Effector memory CD8-positive, alpha-beta T cell (primary cell): ENCODE results near the gene RBM20.
"Not testable (repeated sequence)": the region's sequence is repeated elsewhere in the genome, so short reads cannot be mapped to it uniquely, and the experiment has no call there.

Experiments used
- ATAC-seq: fragments of 150-1000 bp; cut with Tn5 transposase; replicated peaks from 2 replicates; pipeline ENCODE4 v1.10.0; 2021; ENCODE audit warnings: mild to moderate bottlenecking, moderate library complexity
- DNase-seq, 3 experiments: peaks; one replicate each; pipeline ENCODE4 v3.0.0; 2021
- H3K27ac Mint-ChIP-seq, 2 donors: one replicate each; pipeline ENCODE4 v1.8.0; 2022; ENCODE audit warnings: mild to moderate bottlenecking in 2 of 2, mixed read lengths in 2 of 2, moderate library complexity in 2 of 2
- H3K27me3 Mint-ChIP-seq, 2 donors: one replicate each; pipeline ENCODE4 v1.8.0; 2022; ENCODE audit warnings: mixed read lengths in 2 of 2
- H3K36me3 Mint-ChIP-seq: one replicate; pipeline ENCODE4 v1.8.0; 2022; ENCODE audit warnings: mild to moderate bottlenecking, moderate library complexity, mixed read lengths; ENCODE audit not compliant: insufficient read depth
- H3K4me1 Mint-ChIP-seq, 2 donors: one replicate each; pipeline ENCODE4 v1.8.0; 2022; ENCODE audit warnings: low read depth in 2 of 2, mixed read lengths in 2 of 2
- H3K4me3 Mint-ChIP-seq, 2 donors: one replicate each; pipeline ENCODE4 v1.8.0; 2022; ENCODE audit warnings: mild to moderate bottlenecking in 2 of 2, mixed read lengths in 2 of 2, moderate library complexity in 2 of 2
- H3K9me3 Mint-ChIP-seq, 2 donors: one replicate each; pipeline ENCODE4 v1.8.0; 2022; ENCODE audit warnings: mixed read lengths in 2 of 2

Gene RBM20

DNA sequence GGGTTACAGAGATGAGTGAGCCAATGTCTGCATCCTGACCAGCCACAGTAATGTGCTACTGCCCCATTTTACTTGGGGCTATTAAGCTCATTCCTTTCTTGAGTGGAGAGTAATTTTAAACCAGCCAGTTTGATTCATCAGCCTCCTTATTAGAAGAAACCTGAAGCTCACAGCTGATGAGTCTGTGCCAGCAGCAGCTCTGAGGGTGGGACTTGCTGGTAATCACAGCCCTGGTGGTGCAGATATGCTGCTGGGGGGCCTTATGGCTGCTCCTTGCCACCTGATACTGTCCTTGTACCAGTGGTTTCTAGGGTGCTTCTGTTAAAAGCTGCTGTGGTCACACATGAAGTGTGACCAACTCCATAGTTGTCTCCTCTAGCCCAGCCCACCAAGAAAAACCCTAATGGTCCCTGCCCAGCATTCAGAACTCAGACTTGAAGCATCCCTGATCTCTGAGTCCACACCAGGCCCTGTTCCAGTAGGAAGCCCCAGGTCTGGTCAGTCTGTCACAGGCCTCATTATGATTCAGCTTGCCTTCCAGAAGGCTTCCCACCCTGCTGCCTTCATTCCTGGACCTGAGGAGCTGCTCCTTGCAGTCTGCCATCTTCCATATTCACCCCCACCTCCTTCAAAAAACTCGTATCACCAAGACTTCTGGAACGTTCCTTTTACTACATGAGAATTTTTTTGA lies 28.9 kb upstream of the RBM20 start:
- no peak for ATAC-seq
- Mint-ChIP-seq H3K4me1 (peaks cover 6 to 10% of the 10 kb centered on the region in 2 donors), H3K36me3 (no peaks in the 10 kb centered on the region), H3K9me3 (no peaks in the 10 kb centered on the region), H3K4me3 (no peak overlapping the region), H3K27ac (peak overlapping the region in 1 of 2 donors; percentile 64), H3K27me3 (peaks cover 0 to 7% of the 10 kb centered on the region in 2 donors)
- DNase-seq: no peak

DNA sequence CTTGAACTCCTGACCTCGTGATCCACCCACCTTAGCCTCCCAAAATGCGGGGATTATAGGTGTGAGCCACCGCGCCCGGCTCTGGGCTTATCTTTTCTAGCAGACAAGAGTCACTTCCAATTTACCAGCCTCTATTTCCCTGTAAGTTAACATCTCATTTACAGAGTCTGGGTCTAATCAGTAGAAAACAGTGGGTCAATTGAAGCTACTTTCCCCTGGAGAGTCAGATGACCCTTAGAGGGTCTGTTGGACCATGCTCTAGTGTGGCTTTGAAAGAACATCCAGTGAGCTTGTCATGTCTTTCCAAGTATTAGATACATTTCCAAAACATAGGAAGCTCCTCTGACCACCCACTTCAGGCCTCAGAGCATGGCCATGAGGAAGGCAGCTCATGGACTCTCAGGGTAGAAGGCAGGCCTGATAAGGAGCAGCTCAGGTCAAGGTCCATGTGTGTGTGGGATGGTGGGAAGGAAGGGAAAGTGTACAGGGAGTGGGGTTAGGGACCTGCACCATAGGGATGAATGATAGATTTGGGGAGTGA lies 27.6 kb upstream of the RBM20 start:
- Mint-ChIP-seq H3K4me3 (no peak overlapping the region), H3K4me1 (peaks cover 3 to 10% of the 10 kb centered on the region in 2 donors), H3K27me3 (peaks cover 0 to 7% of the 10 kb centered on the region in 2 donors), H3K27ac (no peak overlapping the region), H3K36me3 (no peaks in the 10 kb centered on the region), H3K9me3 (no peaks in the 10 kb centered on the region)
- ATAC-seq: no peak
- no peak for DNase-seq

DNA sequence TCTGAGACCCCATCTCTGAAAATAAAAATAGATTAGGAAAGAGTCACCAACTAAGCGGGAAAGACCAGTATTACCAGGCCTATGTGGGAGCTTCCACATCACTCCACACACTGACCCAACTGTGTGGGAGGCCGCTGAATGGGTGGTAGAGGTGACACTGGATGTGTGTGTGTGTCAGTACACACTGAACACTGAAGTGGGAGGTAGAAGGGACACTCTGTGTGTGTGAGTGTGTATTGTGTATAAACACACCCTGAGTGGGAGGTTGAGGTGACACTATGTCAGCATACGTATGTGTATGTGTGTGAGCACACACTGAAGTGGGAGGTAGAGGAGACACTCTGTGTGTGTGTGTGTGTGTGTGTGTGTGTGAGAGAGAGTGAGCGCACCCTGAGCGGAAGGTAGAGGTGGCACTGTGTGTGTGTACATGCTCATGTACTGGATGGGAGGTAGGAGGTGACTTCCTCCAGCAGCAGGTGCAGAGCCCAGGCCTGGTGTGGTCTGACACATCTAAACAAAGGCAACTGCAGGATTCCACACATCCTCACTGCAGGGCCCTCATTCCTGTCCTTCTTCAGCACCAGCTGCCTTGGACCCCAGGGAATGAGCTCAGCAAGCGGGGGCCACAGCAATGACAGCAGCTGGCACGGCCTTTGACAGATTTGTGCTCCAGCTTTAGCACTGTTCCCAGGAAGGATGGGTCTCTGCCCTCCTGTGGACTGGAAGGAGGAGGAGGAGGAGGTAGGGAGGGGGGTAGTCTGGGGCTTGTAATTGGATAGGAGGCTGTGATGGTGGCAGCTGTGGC lies 26.5 kb upstream of the RBM20 start:
- Mint-ChIP-seq H3K27me3 (peaks cover 0 to 7% of the 10 kb centered on the region in 2 donors), H3K9me3 (no peaks in the 10 kb centered on the region), H3K4me3 (no peak overlapping the region), H3K27ac (peak overlapping the region in 1 of 2 donors; percentile 23), H3K36me3 (no peaks in the 10 kb centered on the region), H3K4me1 (peaks cover 3 to 10% of the 10 kb centered on the region in 2 donors)
- DNase-seq (no peak), ATAC-seq (peak; percentile 35)

DNA sequence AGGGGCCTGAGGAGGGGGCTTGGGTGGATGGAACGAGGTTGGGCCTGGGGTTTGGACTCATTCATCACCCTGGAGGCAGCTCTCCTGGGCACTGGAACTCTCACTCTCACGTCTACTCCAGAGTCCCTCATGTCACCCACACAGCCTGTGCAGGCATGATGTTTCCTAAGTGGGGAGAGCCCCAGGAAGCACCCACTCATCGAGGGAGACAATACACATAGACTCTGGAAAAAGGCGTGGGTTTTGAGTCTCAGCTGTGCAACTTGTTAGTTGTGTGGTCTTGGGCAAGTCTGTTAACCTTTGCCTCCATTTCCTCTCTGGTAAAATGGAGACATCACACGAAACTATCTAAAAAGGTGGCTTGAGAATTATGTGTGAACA lies 25.9 kb upstream of the RBM20 start:
- H3K27me3 Mint-ChIP-seq: peaks cover 0 to 7% of the 10 kb centered on the region in 2 donors
- H3K4me1 Mint-ChIP-seq: peaks cover 3 to 10% of the 10 kb centered on the region in 2 donors
- no peaks in the 10 kb centered on the region for H3K9me3 Mint-ChIP-seq
- peak overlapping the region in 1 of 2 donors; percentile 23 for H3K27ac Mint-ChIP-seq
- no peak overlapping the region for H3K4me3 Mint-ChIP-seq
- H3K36me3 Mint-ChIP-seq: no peaks in the 10 kb centered on the region
- ATAC-seq (no peak), DNase-seq (no peak)

DNA sequence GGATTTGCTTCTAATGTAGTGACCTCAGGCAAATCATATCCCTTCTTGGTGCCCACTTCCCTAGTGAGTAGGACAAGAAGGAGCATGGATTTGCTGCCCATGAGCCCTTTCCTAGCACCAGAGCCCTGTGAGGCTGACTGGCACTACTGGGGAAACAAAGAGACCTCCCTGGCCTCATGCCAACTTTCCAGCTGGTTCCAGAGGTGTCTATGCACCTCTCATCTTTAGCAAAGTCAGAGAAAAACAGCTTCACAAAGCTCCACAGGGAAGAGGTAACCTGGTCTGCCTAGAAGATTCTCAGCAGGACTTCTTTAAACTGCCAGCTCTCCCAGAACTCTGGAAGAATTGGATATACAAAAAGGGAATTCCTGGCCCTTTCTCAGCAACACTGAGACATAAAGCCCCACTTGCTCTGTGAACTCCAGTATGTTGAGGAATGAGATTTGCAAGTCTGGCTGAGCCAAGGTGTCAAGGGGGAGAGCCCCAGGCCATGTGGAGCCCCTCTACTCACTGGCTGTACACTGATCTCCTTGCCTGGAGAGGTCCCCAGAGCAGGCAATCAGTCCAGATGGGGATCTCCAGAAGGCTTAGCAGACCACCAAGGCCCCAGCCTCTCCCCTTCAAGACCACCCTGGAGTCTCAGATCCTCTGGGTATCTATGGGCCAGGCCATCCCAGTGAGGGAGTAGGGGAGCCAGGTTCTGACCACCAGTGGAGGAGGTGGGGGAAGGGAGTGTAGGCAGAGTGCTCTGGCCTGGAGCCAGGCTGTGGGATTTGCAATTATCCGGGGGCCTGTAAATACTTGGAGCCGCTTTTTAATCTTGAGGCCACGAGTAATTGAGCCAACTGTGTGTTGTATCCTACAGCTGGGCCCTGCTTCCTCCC lies 24.4 kb upstream of the RBM20 start:
- ATAC-seq: no peak
- DNase-seq: no peak
- Mint-ChIP-seq H3K4me1 (peaks cover 3 to 10% of the 10 kb centered on the region in 2 donors), H3K27ac (no peak overlapping the region), H3K27me3 (no peaks in the 10 kb centered on the region), H3K4me3 (no peak overlapping the region), H3K36me3 (no peaks in the 10 kb centered on the region), H3K9me3 (no peaks in the 10 kb centered on the region)

DNA sequence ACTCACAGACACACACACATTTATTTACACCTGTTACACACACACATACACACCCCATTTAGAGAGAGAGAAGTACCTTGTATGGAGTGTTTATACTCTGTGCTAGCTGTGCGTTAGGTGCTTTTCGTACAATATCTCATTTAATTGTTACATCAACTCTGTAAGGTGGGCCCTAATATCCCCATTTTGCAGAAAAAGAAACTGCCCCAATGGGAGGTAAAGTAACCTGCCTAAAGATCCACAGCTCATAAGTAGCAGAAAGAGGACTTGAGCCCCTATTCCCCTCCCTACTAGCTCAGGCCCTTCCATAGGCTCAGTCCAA lies 23.8 kb upstream of the RBM20 start:
- Mint-ChIP-seq H3K27me3 (peaks cover 0 to 3% of the 10 kb centered on the region in 2 donors), H3K4me3 (no peak overlapping the region), H3K9me3 (no peaks in the 10 kb centered on the region), H3K36me3 (no peaks in the 10 kb centered on the region), H3K27ac (no peak overlapping the region), H3K4me1 (peaks cover 3 to 10% of the 10 kb centered on the region in 2 donors)
- ATAC-seq (no peak), DNase-seq (no peak)

DNA sequence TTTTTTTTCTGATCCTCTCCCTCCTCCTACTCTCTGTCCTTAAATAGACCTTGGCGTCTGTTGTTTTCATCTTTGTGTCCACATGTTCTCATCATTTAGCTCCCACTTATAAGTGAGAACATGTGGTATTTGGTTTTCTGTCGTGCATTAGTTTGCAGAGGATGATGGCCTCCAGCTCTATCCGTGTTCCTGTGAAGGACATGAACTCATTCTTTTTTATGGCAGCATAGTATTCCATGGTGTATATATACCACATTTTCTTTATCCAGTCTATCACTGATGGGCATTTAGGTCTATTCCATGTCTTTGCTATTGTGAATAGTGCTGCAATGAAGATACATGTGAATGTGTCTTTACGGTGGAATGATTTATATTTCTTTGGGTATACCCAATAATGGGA lies 20.8 kb upstream of the RBM20 start:
- H3K36me3 Mint-ChIP-seq, ATAC-seq, H3K9me3 Mint-ChIP-seq, H3K4me3 Mint-ChIP-seq, H3K27ac Mint-ChIP-seq, DNase-seq, H3K4me1 Mint-ChIP-seq: not testable (repeated sequence)
- peaks cover 0 to 21% of the 10 kb centered on the region in 2 donors for H3K27me3 Mint-ChIP-seq

DNA sequence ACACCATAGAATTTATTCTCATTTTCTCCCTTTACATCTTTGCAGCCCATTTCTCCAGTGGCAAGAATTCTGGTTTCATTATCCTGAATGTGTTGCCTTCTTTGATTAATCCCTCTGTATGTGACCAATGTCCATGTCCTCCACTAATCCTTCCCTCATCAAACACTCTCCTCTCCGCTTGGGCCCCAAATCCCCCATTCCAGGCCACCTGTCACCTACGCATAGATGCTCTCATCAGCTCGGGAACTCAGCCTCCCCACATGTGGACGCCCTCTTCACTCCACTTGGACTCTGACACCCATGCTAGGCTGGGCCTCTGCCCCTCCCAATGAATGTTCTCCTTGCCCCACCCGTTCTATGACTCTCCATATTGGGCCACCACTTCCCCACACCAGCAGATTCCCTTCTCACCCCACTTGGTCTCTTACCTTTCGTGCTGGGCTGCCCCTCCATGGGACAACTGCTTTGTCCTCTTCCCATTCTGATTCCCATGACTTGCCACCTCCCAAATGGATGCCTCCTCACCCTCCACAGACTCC lies 18.7 kb upstream of the RBM20 start:
- H3K9me3 Mint-ChIP-seq: no peaks in the 10 kb centered on the region
- no peak overlapping the region for H3K27ac Mint-ChIP-seq
- H3K36me3 Mint-ChIP-seq: no peaks in the 10 kb centered on the region
- H3K4me1 Mint-ChIP-seq: no peaks in the 10 kb centered on the region
- ATAC-seq (no peak), DNase-seq (no peak)
- peaks cover 7 to 41% of the 10 kb centered on the region in 2 donors for H3K27me3 Mint-ChIP-seq
- H3K4me3 Mint-ChIP-seq: no peak overlapping the region

DNA sequence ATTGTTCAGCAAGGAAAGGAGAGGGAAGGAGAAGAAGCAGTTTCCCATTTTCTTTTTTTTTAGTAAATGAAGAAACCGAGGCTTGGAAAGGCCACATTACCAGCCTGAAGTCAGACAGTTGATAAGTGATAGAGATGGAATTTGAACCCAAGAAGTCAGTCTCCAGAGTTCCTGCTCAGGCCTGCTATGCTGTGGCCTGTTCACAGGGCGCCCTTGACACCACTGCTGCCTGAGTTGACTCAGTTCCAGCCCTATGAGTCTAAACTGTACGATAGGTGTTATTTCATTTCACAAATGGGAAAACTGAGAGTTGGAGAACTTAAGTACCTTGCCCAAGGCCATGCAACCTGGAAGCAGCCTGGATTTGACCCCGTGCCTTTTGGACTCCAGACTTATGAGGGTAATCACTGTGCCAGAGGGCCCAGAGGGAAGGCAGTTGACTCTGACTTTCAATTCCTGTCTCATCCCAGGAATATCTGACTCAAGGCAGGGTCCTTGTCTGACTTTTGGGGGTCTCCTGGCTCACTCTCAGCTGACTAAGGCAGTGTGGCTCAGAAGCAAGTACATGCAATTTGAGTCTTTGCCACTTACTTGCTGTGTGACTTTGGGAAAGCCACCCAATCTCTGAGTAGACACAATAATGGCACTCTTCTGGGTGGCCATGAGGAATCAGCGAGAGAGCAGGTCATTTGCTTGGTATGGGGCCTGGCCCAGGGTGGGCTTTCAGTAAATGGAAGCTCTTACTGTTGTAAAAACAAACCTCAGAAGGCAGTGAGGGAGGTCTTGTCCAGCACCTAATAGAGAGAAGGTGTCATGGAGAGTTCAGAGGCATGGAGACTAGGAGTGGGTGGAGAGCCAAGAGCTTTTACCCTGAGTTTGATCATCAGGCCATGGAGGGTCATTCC lies 17.9 kb upstream of the RBM20 start:
- H3K27ac Mint-ChIP-seq: no peak overlapping the region
- H3K4me3 Mint-ChIP-seq: no peak overlapping the region
- no peaks in the 10 kb centered on the region for H3K4me1 Mint-ChIP-seq
- H3K27me3 Mint-ChIP-seq: peaks cover 7 to 41% of the 10 kb centered on the region in 2 donors
- H3K36me3 Mint-ChIP-seq: no peaks in the 10 kb centered on the region
- DNase-seq (no peak), ATAC-seq (no peak)
- H3K9me3 Mint-ChIP-seq: no peaks in the 10 kb centered on the region

DNA sequence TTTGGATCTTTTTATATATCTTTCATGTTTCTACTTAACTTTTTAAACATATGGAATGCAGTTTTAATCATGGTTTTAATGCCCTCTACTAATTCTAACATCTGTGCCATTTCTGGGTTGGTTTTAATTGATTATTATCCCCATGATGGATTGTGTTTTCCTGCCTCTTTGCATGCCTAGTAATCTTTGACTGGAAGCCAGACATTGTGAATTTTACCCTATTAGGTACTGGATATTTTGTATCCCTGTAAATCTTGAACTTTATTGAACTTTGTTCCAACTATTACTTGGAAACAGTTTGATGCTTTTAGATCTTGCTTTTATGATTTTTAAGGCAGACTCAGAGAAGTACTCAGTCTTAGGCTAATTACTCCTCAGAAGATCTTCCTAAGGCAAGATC lies 16.0 kb upstream of the RBM20 start:
- no peak overlapping the region for H3K27ac Mint-ChIP-seq
- H3K36me3 Mint-ChIP-seq: no peaks in the 10 kb centered on the region
- peaks cover 7 to 41% of the 10 kb centered on the region in 2 donors for H3K27me3 Mint-ChIP-seq
- no peaks in the 10 kb centered on the region for H3K4me1 Mint-ChIP-seq
- no peak for ATAC-seq
- H3K9me3 Mint-ChIP-seq: no peaks in the 10 kb centered on the region
- H3K4me3 Mint-ChIP-seq: no peak overlapping the region
- no peak for DNase-seq

DNA sequence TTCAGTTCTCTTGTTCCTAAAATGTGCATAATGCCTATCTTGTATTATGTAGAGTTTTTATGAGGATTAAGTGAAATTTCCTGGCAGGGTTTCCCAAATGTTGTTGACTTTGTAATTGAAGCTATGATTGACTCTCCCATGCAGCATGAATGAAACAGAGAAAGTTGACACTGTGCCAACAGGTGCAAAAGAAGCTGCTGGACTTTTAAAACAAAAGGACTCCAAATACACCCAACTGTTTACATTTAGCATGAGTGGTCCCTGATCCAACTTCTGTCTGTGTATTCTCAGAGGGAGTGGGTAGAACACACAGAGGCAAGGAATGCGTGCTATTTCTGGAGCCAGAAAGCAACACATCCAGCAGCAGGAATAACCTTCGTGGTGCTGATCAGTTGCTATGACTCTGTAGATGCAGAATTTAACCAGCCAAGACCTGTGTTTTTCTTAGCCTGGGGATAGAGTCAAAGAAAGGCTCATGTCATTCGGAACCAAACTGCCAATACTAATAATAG lies 14.4 kb upstream of the RBM20 start:
- H3K36me3 Mint-ChIP-seq: no peaks in the 10 kb centered on the region
- no peak overlapping the region for H3K27ac Mint-ChIP-seq
- H3K27me3 Mint-ChIP-seq: peaks cover 7 to 41% of the 10 kb centered on the region in 2 donors
- no peaks in the 10 kb centered on the region for H3K9me3 Mint-ChIP-seq
- DNase-seq: no peak
- ATAC-seq: no peak
- no peak overlapping the region for H3K4me3 Mint-ChIP-seq
- no peaks in the 10 kb centered on the region for H3K4me1 Mint-ChIP-seq

DNA sequence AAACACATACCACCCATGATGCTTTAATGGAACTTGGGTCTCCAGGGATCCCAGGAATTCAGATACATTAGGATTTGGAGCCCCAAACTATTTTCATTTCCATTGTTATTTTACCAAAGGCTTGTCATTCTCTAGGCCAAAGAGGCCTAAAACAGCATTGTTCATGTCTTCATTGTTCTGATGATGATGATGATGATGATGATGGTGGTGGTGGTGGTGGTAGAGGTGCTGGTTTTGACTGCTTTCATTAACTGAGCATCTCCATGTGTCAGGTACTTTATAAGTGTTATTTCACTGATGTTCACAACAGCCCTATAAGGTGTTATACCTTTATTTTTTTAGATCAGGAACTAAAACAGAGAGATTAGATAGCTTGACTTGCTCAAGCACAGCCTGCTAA lies 12.2 kb upstream of the RBM20 start:
- DNase-seq: no peak
- H3K9me3 Mint-ChIP-seq: no peaks in the 10 kb centered on the region
- no peak for ATAC-seq
- no peak overlapping the region for H3K4me3 Mint-ChIP-seq
- no peaks in the 10 kb centered on the region for H3K36me3 Mint-ChIP-seq
- H3K4me1 Mint-ChIP-seq: no peaks in the 10 kb centered on the region
- peaks cover 7 to 25% of the 10 kb centered on the region in 2 donors for H3K27me3 Mint-ChIP-seq
- no peak overlapping the region for H3K27ac Mint-ChIP-seq
